ENCODE data around the gene SLC24A5.

The SLC24A5 gene

GRCh38 chr15:48096355-48096786, 24.4 kb upstream of the SLC24A5 start:
- no peak for TF ChIP-seq YY1 (IDR thresholded peaks at IDR 0.05; ENCODE audit: insufficient read depth, insufficient read length)
- TF ChIP-seq ZNF274 (IDR thresholded peaks at IDR 0.05; ENCODE audit: low read depth, low read length) = no peak
- no peak for TF ChIP-seq SUZ12 (IDR thresholded peaks at IDR 0.05; ENCODE audit: extremely low read depth, insufficient read depth, insufficient read length)
- H3K36me3 ChIP-seq (ENCODE audit: insufficient read depth, insufficient read length, low read length) = no peaks in the 10 kb centered on the region
- no peak for DNase-seq (ENCODE audit: low read depth, low spot score)

GRCh38 chr15:48096813-48097212, 24.0 kb upstream of the SLC24A5 start:
- H3K4me1 ChIP-seq (ENCODE audit: insufficient read depth, insufficient read length) = no peaks in the 10 kb centered on the region
- no peaks in the 10 kb centered on the region for H3K36me3 ChIP-seq (ENCODE audit: insufficient read depth, insufficient read length, low read length)
- DNase-seq (ENCODE audit: low read depth, low spot score) = no peak
- no peaks in the 10 kb centered on the region for H3K27me3 ChIP-seq (ENCODE audit: insufficient read depth, insufficient read length)
- no peak for TF ChIP-seq SUZ12 (IDR thresholded peaks at IDR 0.05; ENCODE audit: extremely low read depth, insufficient read depth, insufficient read length)
- no peak for TF ChIP-seq YY1 (IDR thresholded peaks at IDR 0.05; ENCODE audit: insufficient read depth, insufficient read length)
- TF ChIP-seq ZNF274 (IDR thresholded peaks at IDR 0.05; ENCODE audit: low read depth, low read length) = no peak
- H3K9me3 ChIP-seq (ENCODE audit: insufficient read depth, low read length) = no peaks in the 10 kb centered on the region
- H3K4me3 ChIP-seq (ENCODE audit: insufficient read length, low read depth) = no peak overlapping the region
- no peak overlapping the region for H3K9ac ChIP-seq (ENCODE audit: insufficient read length, low read depth)

More at GRCh38 chr15:48096355-48096786, 24.4 kb upstream of the SLC24A5 start:
- no peaks in the 10 kb centered on the region for H3K27me3 ChIP-seq (ENCODE audit: insufficient read depth, insufficient read length)
- H3K4me1 ChIP-seq (ENCODE audit: insufficient read depth, insufficient read length) = no peaks in the 10 kb centered on the region
- no peaks in the 10 kb centered on the region for H3K9me3 ChIP-seq (ENCODE audit: insufficient read depth, low read length)
- no peak overlapping the region for H3K9ac ChIP-seq (ENCODE audit: insufficient read length, low read depth)
- H3K4me3 ChIP-seq (ENCODE audit: insufficient read length, low read depth) = no peak overlapping the region

GRCh38 chr15:48097264-48097663, 23.5 kb upstream of the SLC24A5 start:
- no peak overlapping the region for H3K4me3 ChIP-seq (ENCODE audit: insufficient read length, low read depth)
- DNase-seq (ENCODE audit: low read depth, low spot score) = no peak

GRCh38 chr15:48101376-48101961, 19.3 kb upstream of the SLC24A5 start:
- Histone ChIP-seq H3K36me3 (ENCODE audit: insufficient read depth, insufficient read length, low read length) (no peaks in the 10 kb centered on the region), H3K9ac (ENCODE audit: insufficient read length, low read depth) (no peak overlapping the region), H3K9me3 (ENCODE audit: insufficient read depth, low read length) (no peaks in the 10 kb centered on the region), H3K27me3 (ENCODE audit: insufficient read depth, insufficient read length) (no peaks in the 10 kb centered on the region), H3K4me1 (ENCODE audit: insufficient read depth, insufficient read length) (no peaks in the 10 kb centered on the region), H3K4me3 (ENCODE audit: insufficient read length, low read depth) (no peak overlapping the region)
- no peak for TF ChIP-seq SUZ12 (IDR thresholded peaks at IDR 0.05; ENCODE audit: extremely low read depth, insufficient read depth, insufficient read length)
- TF ChIP-seq ZNF274 (IDR thresholded peaks at IDR 0.05; ENCODE audit: low read depth, low read length) = no peak
- no peak for TF ChIP-seq YY1 (IDR thresholded peaks at IDR 0.05; ENCODE audit: insufficient read depth, insufficient read length)
- DNase-seq (ENCODE audit: low read depth, low spot score) = no peak

More at GRCh38 chr15:48097264-48097663, 23.5 kb upstream of the SLC24A5 start:
- no peaks in the 10 kb centered on the region for H3K9me3 ChIP-seq (ENCODE audit: insufficient read depth, low read length)
- no peaks in the 10 kb centered on the region for H3K27me3 ChIP-seq (ENCODE audit: insufficient read depth, insufficient read length)
- H3K9ac ChIP-seq (ENCODE audit: insufficient read length, low read depth) = no peak overlapping the region
- TF ChIP-seq SUZ12 (IDR thresholded peaks at IDR 0.05; ENCODE audit: extremely low read depth, insufficient read depth, insufficient read length) = no peak
- TF ChIP-seq YY1 (IDR thresholded peaks at IDR 0.05; ENCODE audit: insufficient read depth, insufficient read length) = no peak
- TF ChIP-seq ZNF274 (IDR thresholded peaks at IDR 0.05; ENCODE audit: low read depth, low read length) = no peak
- H3K4me1 ChIP-seq (ENCODE audit: insufficient read depth, insufficient read length) = no peaks in the 10 kb centered on the region
- no peaks in the 10 kb centered on the region for H3K36me3 ChIP-seq (ENCODE audit: insufficient read depth, insufficient read length, low read length)

GRCh38 chr15:48102167-48102566, 18.6 kb upstream of the SLC24A5 start:
- Histone ChIP-seq H3K9me3 (ENCODE audit: insufficient read depth, low read length) (no peaks in the 10 kb centered on the region), H3K36me3 (ENCODE audit: insufficient read depth, insufficient read length, low read length) (no peaks in the 10 kb centered on the region), H3K4me1 (ENCODE audit: insufficient read depth, insufficient read length) (no peaks in the 10 kb centered on the region), H3K4me3 (ENCODE audit: insufficient read length, low read depth) (no peak overlapping the region), H3K27me3 (ENCODE audit: insufficient read depth, insufficient read length) (no peaks in the 10 kb centered on the region), H3K9ac (ENCODE audit: insufficient read length, low read depth) (no peak overlapping the region)
- TF ChIP-seq YY1 (IDR thresholded peaks at IDR 0.05; ENCODE audit: insufficient read depth, insufficient read length) (no peak), ZNF274 (IDR thresholded peaks at IDR 0.05; ENCODE audit: low read depth, low read length) (no peak), SUZ12 (IDR thresholded peaks at IDR 0.05; ENCODE audit: extremely low read depth, insufficient read depth, insufficient read length) (no peak)
- no peak for DNase-seq (ENCODE audit: low read depth, low spot score)

GRCh38 chr15:48103647-48104046, 17.1 kb upstream of the SLC24A5 start:
- no peak overlapping the region for H3K9ac ChIP-seq (ENCODE audit: insufficient read length, low read depth)
- no peaks in the 10 kb centered on the region for H3K4me1 ChIP-seq (ENCODE audit: insufficient read depth, insufficient read length)
- H3K9me3 ChIP-seq (ENCODE audit: insufficient read depth, low read length) = no peaks in the 10 kb centered on the region
- H3K27me3 ChIP-seq (ENCODE audit: insufficient read depth, insufficient read length) = no peaks in the 10 kb centered on the region
- H3K36me3 ChIP-seq (ENCODE audit: insufficient read depth, insufficient read length, low read length) = no peaks in the 10 kb centered on the region
- TF ChIP-seq YY1 (IDR thresholded peaks at IDR 0.05; ENCODE audit: insufficient read depth, insufficient read length) (no peak), SUZ12 (IDR thresholded peaks at IDR 0.05; ENCODE audit: extremely low read depth, insufficient read depth, insufficient read length) (no peak), ZNF274 (IDR thresholded peaks at IDR 0.05; ENCODE audit: low read depth, low read length) (no peak)
- DNase-seq (ENCODE audit: low read depth, low spot score) = no peak
- no peak overlapping the region for H3K4me3 ChIP-seq (ENCODE audit: insufficient read length, low read depth)

- Histone ChIP-seq H3K4me1 (ENCODE audit: insufficient read depth, insufficient read length) (no peaks in the 10 kb centered on the region), H3K36me3 (ENCODE audit: insufficient read depth, insufficient read length, low read length) (no peaks in the 10 kb centered on the region), H3K27me3 (ENCODE audit: insufficient read depth, insufficient read length) (no peaks in the 10 kb centered on the region), H3K9me3 (ENCODE audit: insufficient read depth, low read length) (no peaks in the 10 kb centered on the region), H3K4me3 (ENCODE audit: insufficient read length, low read depth) (no peak overlapping the region), H3K9ac (ENCODE audit: insufficient read length, low read depth) (no peak overlapping the region)
- DNase-seq (ENCODE audit: low read depth, low spot score) = no peak
- no peak for TF ChIP-seq SUZ12 (IDR thresholded peaks at IDR 0.05; ENCODE audit: extremely low read depth, insufficient read depth, insufficient read length)
- no peak for TF ChIP-seq YY1 (IDR thresholded peaks at IDR 0.05; ENCODE audit: insufficient read depth, insufficient read length)
- TF ChIP-seq ZNF274 (IDR thresholded peaks at IDR 0.05; ENCODE audit: low read depth, low read length) = no peak
Observed at GRCh38 chr15:48105936-48106335, 14.9 kb upstream of the SLC24A5 start.

Measured in NT2/D1 (cell line).